8988T (cell line): ENCODE data around the gene FXYD6.

Experiments
- DNase-seq: peaks from one replicate; pipeline ENCODE4 v3.0.0; 2011

Gene FXYD6

DNA sequence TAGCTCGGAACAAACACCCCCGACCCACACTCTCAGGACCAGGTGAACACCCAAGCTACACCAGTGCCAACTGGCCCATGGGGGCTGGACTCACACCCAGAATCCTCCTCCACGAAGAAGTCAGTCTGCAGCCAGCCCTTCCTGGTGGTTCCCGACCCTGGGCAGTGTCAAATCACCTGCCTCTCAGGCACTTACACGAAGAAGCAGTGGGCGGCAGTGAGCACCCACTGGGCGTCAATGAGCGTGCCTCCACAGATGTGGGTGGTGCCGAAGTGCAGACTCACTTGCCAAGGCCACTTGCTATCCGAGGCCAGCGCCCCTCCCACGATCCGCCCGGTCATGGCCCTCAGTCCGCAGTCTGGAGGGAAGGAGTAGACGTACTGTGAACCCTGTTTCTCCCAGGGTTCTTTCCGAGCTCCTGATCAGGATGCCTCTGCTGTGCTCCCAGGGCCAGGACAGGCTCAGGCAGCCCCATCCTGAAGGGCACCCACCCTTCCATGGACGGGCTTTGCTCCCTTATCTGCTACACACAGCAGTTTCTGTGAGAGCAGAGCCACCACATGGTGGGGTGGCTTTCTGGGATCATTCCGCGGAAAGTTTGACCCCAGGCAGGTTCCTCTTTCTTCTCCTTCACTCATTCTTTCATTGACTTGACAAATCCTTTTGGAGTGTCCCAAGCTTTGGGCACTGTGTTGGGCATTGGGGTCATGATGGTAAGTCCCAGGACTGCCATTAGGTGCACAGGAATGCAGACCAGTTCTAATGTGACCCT is 33.3 kb upstream of the FXYD6 start:
- no peak for DNase-seq

DNA sequence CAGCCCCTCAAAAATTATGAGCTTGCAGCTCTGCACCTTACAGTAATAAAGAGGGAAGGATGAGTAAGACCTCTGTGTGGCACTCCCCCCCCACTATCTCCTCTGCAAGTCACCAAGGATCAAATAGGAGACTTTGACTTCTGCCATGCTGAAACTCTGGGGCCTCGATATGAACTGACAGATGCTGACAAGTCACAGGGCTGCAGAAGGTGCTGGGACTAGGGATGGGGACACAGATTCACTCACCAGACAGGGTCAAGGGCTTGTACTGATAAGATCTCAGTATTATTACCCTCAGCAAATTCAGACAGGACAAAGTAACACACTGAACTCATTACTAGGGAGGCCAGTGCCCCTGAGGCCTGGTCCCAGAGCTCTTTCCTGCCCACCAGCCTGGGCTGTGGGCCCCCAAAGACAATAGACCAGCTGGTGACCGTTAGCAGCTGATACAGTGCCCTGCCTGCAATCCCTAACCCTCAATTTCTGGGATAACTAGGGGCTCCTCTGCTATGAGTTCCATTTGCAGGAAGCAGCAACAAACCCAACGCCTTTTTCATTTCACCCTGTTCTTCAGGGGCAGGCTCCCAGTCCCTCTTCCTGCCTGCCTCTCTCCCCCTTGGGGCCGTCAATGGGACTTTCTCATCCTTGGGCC is 32.6 kb upstream of the FXYD6 start:
- DNase-seq, result no peak

DNA sequence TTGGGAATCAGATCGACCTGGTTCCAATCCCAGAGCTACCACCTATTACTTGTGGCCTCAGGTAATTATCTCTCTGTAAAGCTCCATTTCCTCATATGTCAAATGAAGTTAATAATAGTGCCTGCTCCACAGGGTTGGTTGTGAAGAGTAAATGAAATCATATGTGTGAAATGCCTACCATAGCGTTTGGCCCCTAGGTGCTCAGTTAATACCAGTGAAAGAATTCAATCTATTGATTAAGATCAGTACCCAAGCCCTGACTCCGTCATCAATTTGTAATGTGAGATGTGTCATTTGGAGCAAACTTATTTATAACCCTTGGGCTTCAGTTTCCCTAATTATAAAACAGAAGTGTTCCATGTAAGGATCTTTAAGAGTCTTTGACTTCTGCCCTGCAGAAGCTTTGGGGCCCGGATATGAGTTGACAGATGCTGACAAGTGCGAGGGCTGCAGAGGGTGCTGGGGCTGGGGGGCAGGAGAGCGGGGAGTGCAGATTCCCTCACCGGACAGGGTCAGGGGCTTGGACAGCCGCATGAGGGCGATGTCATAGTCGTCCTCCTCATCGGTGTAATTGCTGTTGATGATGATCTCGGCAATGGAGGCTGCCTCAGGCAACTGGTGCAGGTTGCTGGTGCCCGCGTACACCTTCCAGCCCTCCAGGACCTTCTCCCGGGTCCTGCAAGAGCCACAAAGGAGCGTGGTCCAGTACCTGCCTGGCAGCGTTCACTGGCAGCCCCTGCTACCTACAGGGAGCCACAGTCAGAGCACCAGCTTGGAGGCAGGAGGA is 31.8 kb upstream of the FXYD6 start:
- no peak for DNase-seq

DNA sequence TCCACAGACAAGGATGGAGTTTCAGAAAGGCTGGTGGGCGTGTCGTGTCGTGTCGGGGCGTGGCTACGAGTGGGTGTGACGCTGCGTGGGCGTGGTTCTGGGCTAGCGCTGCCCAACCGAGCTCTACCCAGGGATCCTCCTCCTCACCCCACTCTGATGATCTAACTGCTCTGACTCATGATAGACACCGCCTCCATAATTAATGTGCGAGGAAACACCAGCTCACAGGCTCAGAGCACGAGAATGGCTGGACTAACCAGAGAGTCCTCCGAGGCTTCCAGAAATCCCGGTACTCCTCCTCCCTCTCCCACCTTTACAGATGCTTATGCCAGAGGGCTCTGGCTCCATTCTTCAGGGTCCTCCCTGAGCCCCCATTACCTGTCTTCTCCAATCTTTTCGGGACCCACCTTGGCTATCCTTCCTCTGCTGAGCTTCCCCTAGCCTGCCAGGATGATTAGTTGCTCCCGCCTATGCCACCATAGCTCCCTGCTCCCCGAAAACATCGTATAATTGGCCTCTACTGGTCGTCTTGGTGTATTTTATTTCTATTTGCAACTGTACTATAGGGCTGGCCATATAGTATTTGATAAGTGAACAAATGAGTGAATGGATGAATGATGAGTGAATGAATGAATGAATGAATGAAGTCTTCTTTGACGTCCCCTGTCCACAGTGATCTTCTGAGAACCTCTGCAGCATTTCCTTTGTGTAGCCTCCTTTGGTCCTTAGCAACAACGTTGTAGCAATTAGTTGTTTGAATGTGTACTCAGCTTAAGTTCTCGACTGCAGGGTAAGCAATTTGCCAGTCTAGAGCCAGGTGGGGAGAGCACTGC is 31.0 kb upstream of the FXYD6 start:
- peak; percentile 62 for DNase-seq

DNA sequence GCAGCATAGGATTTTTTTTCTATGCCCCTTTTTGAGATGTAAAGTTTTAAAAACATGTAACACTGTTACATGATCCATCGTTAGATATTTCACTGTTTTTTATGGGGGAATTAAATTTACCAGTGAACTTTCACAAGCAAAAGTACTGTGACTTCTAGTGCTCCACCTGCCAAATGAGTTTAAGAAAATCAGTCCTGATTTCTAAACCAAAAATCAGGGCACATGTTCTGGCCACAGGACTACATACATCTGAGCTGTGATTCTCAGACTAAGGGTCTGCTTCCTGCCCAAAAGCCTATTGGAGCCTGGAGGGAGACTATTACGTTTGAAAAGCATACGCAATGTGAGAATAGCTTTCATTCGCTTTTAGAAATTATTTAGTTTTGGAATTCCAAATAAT is 30.3 kb upstream of the FXYD6 start:
- no peak for DNase-seq

DNA sequence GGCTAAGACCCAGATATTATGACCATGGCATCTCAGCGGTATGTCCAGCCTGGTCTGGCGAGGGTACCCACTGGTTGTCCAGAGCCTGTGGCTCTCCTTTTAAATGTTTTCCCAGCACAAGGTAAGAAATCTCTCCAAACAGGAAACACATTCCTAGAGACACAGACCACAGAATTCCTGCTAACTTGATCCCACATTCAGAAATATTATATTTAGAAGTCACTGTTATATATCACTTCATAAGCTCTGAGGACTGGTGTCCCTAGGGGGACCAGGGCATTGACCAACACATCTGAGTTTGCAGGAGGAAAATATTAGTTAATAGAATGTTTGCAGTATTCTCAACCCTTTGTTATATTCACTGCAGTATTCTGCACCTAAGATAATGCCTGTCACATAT is 29.7 kb upstream of the FXYD6 start:
- DNase-seq, result no peak

DNA sequence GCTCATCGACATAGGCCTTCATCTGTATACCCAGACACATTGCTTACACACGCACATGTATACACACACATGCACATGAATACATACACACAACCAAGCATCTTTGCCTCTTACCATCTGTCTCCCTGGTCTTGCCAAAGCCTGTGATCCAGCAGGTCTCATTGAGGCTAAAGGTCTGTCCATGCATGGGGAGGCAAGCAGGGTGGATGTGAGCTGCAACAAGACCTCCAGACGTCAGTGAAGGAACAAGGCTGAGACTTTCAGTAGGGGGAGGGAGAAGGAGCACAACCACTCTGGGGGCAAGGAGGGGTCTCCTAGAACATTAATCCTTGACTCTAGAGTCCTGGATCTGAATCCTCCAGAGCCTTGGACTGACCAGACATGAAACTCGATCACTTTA is 29.1 kb upstream of the FXYD6 start:
- no peak for DNase-seq

DNA sequence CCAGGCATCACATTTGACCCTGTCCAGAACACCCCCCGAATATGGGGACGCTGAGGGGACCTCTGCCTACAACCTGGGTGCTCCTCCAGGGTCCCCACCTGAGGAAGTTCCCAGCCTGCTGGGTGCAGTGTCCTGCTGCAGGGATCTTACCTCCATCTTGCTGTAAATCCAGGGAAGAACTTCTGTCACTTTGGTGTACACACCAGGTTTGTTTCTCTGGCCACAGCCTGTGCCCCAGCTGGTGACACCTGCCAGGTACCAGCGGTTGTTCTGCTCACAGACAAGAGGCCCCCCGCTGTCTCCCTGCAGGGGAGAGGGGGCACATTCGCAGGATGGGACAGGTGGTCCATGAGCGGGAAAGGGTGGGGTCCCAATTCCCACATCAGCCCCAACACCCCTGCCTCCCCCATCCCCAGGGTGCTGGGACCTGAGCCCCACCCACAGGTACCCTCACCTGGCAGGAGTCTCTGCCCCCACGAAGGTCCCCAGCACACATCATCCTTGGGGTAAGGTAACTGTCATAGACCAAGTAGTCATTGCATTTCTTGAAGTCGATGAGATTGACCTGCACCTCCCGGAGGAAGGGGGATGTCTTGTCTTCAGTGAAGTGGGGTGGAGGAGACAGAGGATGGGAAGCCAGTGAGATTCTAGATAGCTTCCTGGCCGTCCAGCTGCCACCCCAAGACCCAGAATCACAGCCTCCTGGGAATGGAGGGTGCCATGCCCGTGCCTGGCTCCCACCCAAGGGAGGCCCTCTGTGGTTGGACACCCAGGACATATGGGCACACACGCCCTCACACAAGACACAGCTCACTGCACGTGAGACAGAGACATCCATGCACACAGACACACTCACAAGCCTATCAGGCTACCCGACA is 27.3 kb upstream of the FXYD6 start:
- DNase-seq, result no peak

DNA sequence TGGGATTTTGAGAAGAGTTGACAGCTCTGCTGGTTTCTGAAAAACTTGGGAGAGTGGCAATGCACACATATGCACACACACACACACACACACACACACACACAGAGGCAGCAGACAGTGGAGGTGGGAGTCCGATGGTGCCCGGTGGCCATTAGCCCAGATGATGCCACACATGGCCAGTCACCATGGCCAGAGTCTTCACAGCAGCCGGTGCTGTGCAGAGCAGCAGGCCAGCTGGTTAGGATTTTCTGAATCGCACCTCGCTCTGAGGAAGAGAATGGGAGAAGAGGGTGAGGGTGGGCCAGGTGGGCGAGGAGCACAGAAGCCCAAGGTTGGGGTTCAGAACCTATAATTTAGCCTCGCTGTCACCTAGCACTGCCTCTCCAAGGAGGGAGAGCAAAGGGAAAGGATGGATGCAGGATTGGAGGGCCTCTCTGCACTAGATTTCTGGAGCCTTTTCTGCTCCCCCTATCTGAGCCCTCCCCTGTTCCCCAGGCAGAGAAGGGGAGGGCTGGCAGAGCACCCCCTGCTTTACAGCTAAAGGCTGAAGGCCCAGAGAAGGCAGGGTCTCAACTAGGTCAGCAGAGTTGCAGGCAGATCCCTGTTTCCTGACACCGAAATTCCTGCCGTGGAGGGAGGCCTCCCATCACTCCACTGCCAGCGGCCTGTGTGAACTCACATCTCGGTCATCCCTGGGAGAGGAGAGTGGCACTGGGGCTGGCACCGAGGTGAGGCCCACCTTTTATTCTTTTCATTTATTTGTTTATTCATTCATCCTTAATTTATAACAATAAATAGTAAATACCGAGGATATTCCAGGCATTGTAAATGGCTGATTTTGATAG is 25.8 kb upstream of the FXYD6 start:
- no peak for DNase-seq

DNA sequence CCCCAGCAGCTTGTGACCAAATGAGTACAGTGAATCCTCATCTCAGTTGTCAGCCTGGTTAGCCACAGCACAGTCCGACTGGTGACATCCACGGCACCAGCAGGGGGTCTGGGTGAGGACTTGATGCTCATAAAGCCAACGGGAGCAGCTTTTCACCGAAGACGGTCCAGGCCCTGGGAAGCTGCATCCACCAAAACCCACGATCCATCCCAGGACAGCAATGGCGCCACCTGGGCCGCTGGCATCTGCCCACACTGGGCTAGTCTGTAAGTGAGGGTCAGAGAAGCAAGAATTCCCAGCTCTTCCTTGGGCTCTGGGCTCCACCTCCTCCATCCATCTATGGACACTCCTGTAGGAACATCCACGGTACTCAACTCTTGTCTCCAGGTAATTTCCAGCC is 25.1 kb upstream of the FXYD6 start:
- DNase-seq, result no peak

DNA sequence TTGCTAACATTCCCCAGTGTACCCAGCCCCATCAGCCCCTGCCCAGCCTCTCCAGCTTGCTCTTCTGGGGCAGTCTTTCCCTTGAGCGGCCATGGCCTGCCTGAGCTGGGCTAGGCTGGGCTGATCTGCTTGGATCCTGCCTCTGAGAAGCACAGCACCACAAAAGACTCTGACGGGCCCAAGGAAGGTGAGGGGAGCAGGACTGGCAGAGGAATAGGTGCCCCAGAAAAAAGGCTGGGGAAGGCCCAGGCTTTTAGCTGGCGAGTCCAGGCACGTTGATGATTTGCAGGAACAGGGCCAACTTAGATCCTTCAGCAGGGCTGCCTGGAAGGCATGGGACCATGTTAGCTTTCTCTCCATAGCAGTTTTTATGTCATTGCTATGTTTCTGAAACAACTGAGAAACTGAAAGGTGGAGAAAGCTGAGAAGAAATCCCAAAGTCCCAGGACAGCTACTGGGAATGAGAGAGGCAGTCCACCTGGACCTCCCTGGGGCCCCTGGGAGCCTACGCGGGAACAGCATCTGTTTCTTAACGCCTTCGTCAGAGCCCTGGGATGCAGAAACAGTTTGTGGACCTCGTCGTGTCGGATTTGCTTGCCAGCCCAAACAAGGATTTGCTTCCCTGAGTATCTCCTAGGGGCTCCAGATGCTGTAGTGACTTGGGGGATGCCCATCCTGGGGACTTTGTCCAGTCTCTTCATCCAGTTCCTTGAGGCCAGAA is 24.4 kb upstream of the FXYD6 start:
- no peak for DNase-seq

DNA sequence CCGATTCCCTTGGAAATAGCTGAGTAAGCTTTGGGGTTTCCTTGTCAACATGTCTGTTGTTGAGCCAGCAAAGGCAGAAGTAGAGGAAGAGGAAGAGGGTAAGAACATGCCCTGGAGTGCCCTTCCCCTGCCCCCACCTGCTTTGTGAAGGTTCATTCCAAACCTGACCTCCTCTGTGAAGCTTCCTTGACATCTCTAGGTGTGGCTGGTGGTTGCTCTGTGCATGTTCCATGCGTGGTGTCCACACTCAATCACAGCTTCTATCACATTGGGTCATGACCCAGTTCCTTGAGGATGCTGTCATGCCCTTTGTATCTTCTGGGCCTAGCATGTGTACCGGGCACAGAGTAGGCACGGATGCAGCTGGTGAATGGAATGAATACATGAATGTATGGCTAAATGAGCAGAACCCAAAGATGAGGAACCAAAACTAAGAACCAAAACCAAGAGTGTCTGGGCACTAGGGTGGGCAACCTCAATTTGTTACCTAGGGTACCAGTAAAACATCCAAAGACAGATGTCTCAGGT is 23.7 kb upstream of the FXYD6 start:
- no peak for DNase-seq

DNA sequence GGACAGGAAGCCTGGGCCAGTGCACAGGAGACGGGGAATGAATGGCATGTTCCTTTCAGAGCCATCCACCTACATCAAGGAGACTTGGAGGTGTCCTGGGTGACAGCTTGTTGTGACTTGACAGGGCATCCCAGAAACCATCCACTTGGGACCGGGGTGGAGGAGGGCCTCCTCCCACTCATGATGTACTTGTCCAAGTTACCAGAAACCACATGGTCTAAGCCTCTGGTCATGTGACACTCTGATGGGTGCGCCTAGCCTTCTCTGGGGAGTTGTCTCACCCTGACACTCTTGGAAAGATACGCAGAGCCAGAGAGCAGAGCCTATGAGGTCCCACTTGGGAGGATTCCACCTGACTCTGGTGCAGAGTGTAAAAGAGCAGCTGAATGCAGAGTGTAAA is 21.6 kb upstream of the FXYD6 start:
- DNase-seq, result no peak

DNA sequence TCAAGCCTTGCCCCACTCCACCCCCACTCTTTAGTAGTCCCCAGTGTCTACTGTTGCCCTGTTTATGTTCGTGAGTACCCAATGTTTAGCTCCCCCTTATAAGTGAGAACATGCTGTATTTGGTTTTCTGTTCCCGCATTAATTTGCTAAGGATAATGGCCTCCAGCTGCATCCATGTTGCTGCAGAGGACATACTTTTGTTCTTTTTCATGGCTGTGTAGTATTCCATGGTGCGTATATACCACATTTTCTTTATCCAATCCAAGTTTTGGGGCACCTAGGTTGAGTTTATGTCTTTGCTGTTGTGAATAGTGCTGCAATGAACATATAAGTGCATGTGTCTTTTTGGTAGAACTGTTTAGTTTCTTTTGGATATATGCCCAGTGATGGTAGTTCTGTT is 16.2 kb upstream of the FXYD6 start:
- no peak for DNase-seq

DNA sequence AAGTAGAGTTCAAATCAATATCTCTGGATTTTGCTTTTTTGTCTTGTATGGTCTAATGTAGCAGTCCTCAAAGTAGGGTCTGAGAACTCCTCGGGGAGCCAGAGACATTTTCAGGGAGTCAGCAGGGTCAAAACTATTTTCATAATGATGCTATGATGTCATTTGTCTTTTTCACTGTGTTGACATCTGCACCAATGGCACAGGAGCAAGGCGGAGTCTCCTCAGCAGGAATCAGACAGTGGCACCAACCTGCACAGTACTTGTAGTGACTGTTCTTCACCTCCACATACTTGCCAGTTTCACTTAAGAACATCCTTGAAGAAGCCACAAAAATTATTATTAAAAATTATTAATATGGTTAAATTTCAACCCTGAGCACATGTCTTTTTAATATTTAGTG is 14.9 kb upstream of the FXYD6 start:
- DNase-seq, result no peak

DNA sequence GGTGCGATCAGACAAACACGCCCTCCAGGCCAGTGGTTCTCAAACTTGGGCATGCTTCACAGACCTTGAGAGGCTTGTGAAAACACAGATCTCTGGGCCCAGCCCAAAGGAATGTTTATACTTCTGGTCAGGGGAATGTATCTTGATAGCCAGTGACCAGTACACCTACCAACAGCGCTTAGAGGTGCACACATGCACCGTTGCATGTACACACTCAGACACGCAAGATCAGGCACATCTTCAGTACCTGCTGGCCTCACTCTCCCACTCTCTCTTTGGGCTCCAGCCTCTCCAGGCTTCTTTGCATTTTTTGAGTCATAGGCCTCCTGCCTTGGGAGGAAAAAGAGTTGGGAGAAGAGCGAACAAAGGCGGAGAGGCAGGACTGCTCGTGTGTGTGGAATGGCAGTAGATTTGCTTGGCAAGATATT is 11.7 kb upstream of the FXYD6 start:
- DNase-seq, result no peak

DNA sequence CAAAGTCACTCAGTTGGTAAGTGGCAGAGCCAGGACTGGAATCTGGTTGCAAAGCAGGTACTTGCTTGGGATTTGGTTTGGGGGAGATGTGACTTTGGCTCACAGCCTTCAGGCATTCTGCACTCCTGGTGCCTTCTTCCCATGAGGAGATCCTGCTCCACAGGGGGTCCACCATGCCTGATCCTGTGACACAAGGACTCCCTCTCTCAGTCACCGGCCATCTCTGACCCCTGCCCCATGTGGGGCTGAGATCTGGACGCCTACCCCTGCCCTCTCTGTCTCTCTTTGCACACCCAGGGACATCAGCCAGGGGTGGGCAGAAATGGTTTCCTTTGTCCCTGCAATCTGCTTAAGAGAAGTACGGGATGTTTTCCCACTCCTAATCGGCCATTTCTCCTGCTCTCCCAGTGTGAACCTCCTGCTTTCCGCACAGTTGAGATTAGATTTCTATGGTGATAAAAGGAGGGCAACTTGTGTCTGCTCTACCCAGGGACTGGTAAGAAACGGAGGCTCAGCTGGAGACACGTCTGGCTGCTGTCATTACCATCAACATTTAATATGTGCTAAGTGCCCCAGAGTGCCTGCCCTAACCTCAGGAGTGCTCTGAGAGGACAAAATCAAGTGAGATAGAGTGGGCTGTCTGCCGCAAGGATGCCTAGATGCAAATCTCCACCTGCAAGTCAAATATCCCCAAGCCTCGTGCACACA is 11.1 kb upstream of the FXYD6 start:
- DNase-seq, result no peak

DNA sequence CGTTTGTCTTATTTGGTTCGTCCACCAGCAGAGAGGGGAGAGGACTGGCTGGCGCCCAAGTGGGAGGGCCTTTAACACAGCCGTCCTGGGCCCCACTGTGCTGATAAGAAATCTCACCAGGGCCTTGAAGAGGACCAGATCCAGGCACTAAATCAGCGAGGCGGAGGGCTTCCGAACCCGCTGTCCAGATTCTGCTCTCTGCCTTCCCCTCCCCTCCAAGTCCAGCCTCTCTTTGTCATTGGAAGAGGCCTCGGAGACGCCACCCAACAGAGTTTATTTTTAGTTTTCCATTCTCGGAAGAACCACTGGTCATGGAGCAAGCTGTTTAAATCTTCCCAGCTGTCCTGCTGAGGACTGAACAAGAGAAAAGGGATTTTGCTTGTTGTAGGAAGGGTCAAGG is 9.3 kb upstream of the FXYD6 start:
- no peak for DNase-seq

DNA sequence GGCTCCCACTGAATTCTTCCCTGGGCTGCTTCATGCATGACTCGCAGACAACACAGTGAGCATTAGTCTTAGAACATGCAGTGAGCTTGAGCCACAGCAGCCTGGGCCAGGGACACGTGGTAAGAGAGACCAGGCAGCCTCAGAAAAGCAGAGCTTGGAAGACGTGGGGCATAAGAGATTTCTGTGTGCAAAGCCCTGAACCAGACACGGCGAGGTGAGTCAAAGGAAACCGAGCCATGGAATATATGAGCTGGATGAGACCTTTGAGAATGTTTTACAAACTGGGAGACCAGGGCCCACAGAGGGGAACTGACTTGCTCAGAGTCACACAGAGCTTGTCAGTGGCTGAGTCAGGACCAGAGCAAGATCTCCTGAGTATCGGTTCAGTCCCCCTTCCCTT is 8.5 kb upstream of the FXYD6 start:
- no peak for DNase-seq

DNA sequence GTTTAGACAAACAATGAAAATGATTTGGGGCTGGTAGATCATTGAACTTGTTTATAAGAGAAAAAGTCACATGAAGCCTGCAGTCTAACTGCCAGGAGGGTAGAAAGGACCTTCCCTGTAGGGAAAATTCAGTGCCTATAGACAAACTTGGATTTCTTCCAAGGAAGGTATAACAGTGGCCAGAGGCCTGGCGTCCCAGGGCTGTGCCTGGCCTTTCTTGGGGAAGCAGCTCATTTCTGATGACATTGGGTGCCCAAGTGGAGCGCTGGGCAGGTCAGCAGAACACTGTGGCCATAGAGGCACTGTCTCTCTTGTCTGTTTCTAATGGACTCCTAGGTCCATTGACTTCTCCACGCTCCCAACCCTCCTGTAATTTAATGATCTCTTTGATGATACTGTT is 6.6 kb upstream of the FXYD6 start:
- no peak for DNase-seq
